AG04449 (cell line): Measurements from ENCODE around the gene SHPK.

Experiments
- CTCF ChIA-PET: fragments of 350-600 bp; formaldehyde crosslinking; extraction: SDS; loops from one replicate; lab custom pipeline; 2021; ENCODE audit warnings: antibody characterized with exemption; lab: Yijun Ruan, JAX
- POLR2A ChIA-PET: fragments of 400-600, 350-600 bp; formaldehyde crosslinking; extraction: SDS; loops from one replicate; lab custom pipeline; 2020; ENCODE audit warnings: antibody characterized with exemption, inconsistent platforms; lab: Yijun Ruan, JAX
- DNase-seq: peaks from one replicate; pipeline ENCODE4 v3.0.0-alpha.2; 2010; ENCODE audit warnings: low read depth, low spot score
- H3K4me3 ChIP-seq: 2 replicates; pipeline ENCODE4 v1.5.1; 2011; ENCODE audit warnings: low read depth, mild to moderate bottlenecking, control low read depth, low read length
- CTCF ChIP-seq: IDR thresholded peaks from one replicate; pipeline ENCODE4 v1.5.1; 2011; ENCODE audit warnings: mild to moderate bottlenecking, moderate library complexity, low read length, control low read depth, inconsistent platforms; ENCODE audit not compliant: insufficient read depth; ENCODE audit errors: missing control alignments

Gene SHPK

GRCh38 chr17:3632287-3632686, 3.8 kb downstream of the SHPK start:
- DNase-seq = no peak
- TF ChIP-seq CTCF = no peak
- POLR2A ChIA-PET = no interaction called here
- H3K4me3 ChIP-seq = no peak overlapping the region
- CTCF ChIA-PET = no interaction called here

GRCh38 chr17:3630781-3631180, 5.3 kb downstream of the SHPK start:
- ChIA-PET POLR2A (no interaction called here), CTCF (no interaction called here)
- no peak for TF ChIP-seq CTCF
- no peak for DNase-seq
- no peak overlapping the region for H3K4me3 ChIP-seq

- DNase-seq = no peak
- no peak for TF ChIP-seq CTCF
- ChIA-PET POLR2A (no interaction called here), CTCF (interaction anchor here (0.8 to 1.5 kb wide), 2 partner anchors 20 to 25 kb away, joined by 3 to 4 read pairs; no protein-coding TSS in a partner anchor)
- H3K4me3 ChIP-seq = no peak overlapping the region
Measured at GRCh38 chr17:3627769-3628167, 8.3 kb downstream of the SHPK start.

- ChIA-PET POLR2A (no interaction called here), CTCF (interaction anchor here (0.8 to 1.8 kb wide), 3 partner anchors 9 to 24 kb away, joined by 3 to 4 read pairs (median 4); no protein-coding TSS in a partner anchor)
- TF ChIP-seq CTCF = no peak
- DNase-seq = no peak
- no peak overlapping the region for H3K4me3 ChIP-seq
Measured at GRCh38 chr17:3626831-3627768, 8.9 kb downstream of the SHPK start.

- CTCF ChIA-PET = interaction anchor here (1.0 kb wide), 1 partner anchor 24 kb away, joined by 3 read pairs; no protein-coding TSS in a partner anchor
- no peak overlapping the region for H3K4me3 ChIP-seq
- no peak for DNase-seq
- POLR2A ChIA-PET = no interaction called here
- no peak for TF ChIP-seq CTCF
Measured at GRCh38 chr17:3622977-3623594, 13.0 kb downstream of the SHPK start.

GRCh38 chr17:3621146-3621720, 14.8 kb downstream of the SHPK start:
- no peak for DNase-seq
- no peak overlapping the region for H3K4me3 ChIP-seq
- no peak for TF ChIP-seq CTCF
- POLR2A ChIA-PET = no interaction called here
- CTCF ChIA-PET = no interaction called here
